NCI-H1092 treated with DMSO at 0.1 percent for 48 hours (cell line): ENCODE measurements around the gene KLC4.
"Not testable (repeated sequence)": the region's sequence is repeated elsewhere in the genome, so short reads cannot be mapped to it uniquely, and the experiment has no call there.

Experiments used
- DNase-seq: peaks from one replicate; lab custom pipeline; 2025; lab: John Stamatoyannopoulos, UW

Gene KLC4

GRCh38 chr6:43093436-43094289 is 34.2 kb downstream of the KLC4 start:
- DNase-seq = no peak

DNA sequence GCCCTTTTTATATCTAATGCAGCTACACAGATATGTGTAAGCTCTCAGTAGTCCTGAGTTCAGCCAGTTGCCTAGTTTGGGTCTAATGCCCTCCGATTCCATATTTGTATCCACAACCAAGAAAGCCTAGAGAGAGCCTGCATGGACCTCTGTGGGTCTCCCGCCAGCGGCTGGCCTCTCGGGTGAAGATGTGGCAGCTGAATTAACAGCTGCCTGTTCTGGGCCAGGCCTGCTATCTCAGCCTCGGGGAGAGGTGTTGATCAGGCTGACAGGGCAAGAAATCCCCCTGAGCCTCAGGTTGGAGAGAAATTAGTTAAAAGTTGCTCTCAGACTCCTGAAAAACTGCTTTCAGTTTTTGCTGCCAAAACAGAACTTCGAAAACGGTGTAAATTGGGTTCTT is 36.5 kb downstream of the KLC4 start:
- no peak for DNase-seq

DNA sequence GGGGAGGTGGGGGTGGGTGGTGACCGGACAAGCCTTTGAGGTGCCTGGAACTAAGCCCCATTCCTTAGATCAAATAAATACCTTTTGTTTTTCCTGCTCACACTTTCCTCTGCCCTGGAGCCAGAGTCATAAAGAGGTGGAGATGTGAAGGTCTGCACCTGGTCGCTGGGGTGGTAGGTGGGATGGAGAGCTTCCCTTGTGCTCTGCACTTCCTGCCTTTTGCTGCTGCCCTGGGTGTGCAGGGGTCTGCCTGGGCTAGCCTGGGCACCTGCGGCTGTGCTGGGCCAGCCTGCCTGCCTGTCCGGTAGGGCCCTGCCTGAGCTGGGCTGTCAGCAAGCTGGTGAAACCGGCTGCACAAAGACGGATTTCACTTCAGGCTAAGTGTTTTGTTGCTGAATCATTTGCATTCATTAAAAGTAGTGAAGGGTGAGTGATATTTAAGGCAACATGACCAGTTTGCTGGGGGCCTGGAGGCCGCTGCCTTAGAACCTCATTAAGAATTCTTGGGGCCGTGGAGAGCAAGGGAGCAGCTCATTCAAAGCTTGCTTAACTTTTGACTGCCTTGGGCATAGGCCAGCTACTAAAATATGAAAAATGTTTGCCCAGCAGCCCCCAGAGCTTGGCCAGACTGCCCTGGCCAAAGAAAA is 37.1 kb downstream of the KLC4 start:
- no peak for DNase-seq

DNA sequence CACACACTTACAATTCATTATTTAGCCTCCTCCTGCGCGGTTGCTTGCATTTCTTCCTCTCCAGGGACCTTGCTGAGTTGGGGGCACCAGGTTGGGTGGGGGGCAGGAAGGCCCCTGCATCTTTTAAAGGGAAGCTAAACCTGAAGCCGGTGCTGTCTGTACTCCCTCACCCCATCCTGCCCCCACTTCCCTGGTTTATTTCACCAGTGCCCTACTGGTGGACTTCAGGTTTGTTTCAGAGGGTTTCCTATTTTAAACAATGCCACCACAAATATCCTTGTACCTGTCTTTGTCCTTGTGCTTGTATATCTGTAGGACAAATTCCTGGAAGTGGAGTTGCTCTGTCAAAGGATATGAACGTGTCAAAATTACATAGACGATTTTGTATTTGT is 37.7 kb downstream of the KLC4 start:
- DNase-seq = no peak

GRCh38 chr6:43097502-43097901 is 38.1 kb downstream of the KLC4 start:
- no peak for DNase-seq

DNA sequence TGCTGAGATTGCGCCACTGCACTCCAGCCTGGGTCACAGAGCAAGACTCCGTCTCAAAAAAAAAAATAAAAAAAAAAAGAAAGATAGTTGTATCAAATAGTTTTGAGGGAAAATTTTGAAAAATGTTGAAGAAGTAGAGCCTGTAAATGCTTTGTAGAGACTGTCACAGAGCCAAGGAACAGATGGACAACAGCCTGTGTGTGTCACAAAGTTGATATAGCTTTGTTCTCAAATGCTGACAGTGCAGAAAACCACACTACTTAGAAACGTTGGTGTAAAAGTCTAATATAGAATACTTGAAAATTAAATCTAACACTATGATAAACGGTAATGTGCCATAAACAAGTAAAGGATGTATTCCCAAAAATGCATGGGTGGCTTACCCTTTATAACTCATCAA is 42.1 kb downstream of the KLC4 start:
- DNase-seq = no peak

DNA sequence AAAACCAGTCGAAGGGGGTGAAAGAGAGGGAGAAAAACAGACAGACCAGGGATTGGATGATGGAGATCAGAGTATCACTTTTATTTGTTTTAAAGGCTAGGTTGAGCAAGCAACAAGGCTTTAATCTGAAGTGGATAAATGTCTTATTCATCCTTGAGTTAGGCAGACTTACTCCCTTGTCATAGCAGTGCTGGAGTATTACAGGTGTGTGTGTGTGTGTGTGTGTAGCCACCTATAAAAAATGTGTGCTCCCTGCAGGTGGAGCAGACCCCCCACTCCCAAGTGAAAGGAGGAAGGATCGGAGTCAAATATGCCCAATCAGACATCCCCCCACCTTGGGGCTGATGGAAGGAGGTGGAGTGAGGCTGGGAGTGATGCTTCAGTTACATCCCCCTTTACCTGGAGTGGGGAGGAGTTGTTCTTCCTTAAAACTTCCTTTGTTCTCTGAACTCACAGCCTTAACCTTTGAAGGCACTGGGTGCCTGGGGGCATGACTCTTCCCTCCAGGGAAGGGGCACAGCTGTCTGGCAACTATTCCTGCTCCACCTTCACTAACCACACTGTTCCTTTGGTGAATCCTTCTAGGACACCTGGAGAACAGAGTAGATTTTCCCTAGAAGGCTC is 43.9 kb downstream of the KLC4 start:
- no peak for DNase-seq

DNA sequence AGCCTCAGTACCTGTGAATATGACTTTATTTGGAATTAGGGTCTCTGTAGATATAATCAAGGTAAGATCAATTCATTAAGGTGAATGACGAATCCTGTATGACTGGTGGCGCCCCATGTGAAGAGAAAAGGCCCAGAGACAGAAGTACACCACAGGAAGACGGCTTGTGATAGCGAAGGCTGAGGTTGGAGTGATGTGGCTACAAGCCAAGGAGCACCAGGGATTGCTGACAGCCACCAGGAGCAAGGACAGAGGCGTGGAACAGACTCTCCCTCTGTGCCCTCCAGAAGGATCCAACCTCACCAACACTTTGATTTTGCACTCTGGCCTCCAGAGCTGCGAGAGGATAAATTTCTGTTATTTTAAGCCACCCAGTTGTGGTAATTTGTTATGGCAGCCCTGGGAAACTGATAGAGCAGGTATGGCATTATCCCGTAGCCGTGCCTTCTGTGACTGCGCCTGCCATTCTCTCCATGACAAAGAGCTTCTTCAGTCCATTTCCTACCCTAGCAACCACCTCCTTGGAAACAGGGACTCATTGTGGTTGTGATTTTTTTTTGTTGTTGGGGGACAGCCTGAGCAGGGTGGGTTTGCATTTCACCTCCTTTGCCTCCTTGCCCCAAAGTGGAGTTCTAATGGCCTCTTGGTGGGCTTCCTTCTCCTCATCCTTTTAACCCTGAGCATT is 46.2 kb downstream of the KLC4 start:
- no peak for DNase-seq

- peak; percentile 26 for DNase-seq
Measured at GRCh38 chr6:43107344-43108062, 48.1 kb downstream of the KLC4 start.

DNA sequence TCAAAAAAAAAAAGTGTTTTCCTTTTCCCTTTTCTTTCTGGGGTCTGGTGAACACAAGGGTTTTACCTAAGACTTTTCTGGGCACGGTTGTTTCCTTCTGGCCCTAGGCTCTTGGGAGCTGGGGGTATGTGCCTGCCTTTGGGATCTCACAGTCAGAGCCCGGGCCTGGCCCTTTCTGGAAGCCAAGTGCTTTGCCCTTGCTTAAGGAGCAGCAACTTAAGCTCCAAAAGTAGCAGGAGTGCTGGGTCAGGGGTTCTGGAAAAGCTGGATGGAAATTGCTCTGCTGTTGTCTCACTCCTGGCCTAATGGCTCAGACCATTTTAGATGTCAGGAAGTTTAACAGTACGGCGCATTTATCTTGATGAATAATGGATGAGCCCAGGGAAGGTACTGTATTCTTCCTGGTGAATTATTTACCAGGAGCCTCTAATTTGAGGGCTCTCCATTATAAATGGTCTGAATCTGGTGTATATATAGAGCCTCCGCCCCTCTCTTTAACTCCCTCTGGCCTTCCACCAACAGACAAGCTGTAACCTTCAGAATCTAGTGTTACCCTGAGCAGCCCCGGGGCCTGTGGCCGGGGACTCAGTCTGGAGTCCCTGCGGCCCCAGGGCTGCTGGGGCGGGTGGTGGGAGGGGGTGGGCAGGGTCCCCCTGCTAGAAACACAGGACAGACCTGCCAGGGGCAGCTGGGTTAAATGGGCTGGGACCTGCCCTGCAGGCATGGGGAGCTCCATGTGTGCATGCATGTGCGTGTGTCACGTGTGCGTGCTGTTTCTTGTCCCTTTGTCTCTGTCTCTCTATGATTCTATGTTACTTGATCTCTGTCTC is 54.2 kb downstream of the KLC4 start:
- DNase-seq = peak; percentile 54

- no peak for DNase-seq
Measured at GRCh38 chr6:43115365-43115764, 55.9 kb downstream of the KLC4 start.

- DNase-seq = not testable (repeated sequence)
Measured at GRCh38 chr6:43117466-43117865, 58.0 kb downstream of the KLC4 start.

- no peak for DNase-seq
Measured at GRCh38 chr6:43119482-43119881, 60.1 kb downstream of the KLC4 start.

DNA sequence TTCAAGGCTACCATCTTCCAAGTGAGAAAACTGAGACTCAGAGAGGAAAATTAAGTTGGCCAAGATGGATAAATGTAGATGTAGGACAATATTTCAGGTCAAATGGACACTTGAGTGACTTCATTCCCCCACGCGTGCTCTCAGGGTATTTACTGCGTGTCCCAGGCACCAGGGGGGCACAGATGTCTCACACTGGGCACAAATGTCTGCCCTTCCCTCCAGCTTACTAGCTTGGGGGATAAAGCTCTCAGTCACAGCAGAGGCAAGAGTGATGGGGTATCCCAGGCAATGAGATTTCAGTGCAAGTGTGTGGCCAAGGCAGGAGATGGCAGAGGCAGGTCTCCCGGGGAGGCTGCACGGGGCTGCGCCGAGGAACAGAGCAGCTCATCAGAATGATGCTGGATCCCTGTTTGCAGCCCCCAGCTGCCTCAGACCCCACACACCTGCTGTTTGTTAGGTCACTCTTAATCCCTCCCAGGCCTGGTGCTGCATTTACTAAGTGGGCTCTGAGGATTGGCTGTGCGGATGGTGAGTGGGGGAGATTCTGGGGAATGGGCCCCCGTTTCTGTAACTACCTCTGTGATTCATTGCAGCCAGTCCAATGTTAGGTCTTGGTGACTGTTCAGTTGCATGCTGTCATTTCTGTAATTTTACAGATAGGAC is 60.8 kb downstream of the KLC4 start:
- no peak for DNase-seq

GRCh38 chr6:43120944-43121913 is 61.8 kb downstream of the KLC4 start:
- DNase-seq = no peak

DNA sequence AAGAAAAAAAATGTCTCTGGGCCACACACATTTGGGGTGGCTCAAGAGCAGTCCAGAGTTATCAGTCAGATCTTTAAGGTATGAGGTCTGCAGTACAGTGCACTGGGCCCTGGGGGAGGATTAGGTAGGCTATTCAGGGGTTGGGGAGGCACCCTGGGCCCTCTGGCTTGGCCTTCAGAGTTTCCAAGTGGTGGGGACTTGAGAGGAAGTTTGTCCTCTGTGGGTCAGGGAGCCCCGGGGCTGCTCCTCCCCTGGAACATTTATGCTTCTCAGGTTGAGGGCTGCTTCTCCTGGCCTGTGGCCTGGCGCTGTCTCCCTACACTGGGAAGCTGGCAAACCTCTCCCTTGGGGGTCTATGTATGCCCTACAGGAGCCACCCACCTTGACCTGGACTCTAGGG is 62.7 kb downstream of the KLC4 start:
- no peak for DNase-seq

DNA sequence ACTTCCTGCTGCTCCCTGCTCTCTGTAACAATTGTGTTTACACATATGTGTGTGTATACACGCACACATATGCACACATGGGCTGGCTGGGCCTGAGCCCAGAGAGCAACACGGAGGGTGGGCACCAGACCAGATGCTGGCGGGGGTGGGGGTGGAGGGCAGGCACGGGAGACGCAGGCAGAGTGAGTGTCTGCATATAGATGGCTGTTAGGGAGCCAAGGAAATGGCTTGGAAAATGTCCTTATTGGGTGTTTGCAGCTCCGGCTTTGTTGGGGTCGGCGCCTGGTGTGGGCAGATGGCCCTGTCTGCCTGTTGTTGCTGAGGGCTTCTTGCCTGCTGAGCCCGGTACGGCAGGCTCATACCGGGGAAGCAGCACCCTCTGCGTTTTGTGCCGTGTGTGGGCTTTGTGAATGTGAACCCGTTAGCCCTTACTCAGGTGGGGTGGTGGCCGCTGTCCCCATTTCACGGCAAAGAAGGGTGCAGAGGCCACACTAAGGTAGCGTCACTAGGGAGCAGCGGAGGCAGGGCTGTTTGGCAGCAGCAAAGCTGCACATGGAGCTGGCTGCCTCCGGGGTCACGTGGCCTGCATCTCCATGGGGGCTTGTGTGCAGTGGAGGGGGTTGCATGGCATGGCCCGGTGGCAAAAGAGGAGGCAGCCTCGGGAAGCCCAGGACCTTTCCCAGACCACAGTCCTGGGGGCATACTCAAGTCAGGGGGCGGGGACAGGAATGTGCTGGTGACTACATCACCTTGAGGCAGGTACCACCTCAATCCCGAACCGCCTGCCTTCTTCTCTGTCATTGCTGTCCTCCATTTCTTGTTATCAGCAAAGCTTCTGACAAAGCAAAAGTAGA is 64.3 kb downstream of the KLC4 start:
- peak; percentile 75 for DNase-seq

- DNase-seq = peak; percentile 40
Measured at GRCh38 chr6:43124481-43124880, 65.0 kb downstream of the KLC4 start.
